ENCODE measurements around the gene OR5C1.
"Not testable (repeated sequence)": the region's sequence is repeated elsewhere in the genome, so short reads cannot be mapped to it uniquely, and the experiment has no call there.

OR5C1 gene

DNA sequence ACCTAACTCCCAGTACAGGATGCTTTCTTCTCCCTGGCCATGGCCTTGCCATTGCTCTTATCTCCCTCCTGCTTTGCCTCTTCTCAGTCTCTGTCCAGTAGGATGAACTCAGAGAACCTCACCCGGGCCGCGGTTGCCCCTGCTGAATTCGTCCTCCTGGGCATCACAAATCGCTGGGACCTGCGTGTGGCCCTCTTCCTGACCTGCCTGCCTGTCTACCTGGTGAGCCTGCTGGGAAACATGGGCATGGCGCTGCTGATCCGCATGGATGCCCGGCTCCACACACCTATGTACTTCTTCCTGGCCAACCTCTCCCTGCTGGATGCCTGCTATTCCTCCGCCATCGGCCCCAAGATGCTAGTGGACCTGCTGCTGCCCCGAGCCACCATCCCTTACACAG is at the start of gene OR5C1:
TSS of gene OR5C1 (plus strand) at position 103 of the 400 bp plus-strand sequence. CDS start at position 103, 0 bp downstream.
- no peak for DNase-seq

DNA sequence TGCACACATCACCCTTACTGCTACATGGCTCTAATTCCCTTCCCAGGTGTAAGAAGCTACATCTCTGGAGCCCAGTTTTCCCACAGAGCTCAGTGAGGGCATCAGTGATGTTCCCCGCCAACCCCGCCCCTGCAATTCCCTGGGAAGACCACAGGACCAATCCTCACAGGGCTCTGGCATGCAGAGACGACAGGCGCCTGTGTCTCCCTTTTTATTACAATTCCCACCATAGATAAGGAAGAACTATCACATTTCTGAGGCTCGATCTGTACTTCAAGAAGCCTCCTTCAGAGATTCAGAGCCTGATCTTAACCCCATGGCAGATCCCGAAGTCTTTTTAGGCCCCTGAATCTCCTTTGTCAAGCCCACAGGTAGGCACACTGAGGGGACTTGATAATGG is 46.7 kb upstream of the OR5C1 start, which contains the start of gene OR1L6:
TSS of gene OR1L6 (plus strand) at position 301 of the 400 bp plus-strand sequence. CDS start 7,545 bp downstream, outside the sequence.
- no peak for DNase-seq

DNA sequence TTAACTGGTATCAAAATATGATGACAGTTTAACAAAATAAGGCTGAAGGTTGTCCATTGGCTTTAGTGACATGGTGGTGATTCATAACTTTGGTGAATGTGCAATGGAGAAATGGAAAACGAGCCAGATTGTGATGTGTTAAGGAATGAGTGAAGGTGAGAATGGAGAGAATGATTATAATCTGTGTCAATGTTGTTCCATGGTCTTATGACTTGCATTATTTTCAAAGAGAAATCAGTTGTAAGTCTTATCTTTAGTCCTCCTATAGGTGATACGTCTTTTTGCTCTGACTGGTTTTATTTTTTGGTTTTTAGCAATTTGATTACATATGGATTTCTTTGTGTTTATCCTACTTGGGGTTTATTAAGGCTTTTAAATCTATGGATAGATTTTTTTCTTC is 33.9 kb upstream of the OR5C1 start:
- no peak for DNase-seq

DNA sequence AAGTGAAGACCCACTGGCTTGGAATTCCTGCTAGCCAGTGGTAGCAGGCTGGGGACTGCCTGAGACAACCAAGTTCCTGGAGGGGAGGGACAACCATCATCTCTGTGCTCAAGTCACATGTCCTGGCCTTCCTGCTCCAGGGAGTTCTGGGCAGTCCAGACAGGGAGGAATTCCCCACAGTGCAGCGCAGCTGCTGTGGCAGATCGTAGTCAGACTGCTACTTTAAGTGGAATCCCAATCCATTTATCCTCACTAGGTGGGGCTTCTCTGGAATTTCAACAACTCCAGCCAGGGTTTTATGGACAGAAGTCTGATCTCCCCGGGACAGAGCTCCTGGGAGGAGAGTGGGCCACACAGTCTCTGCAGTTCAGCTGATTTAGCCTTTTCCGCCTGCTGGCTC is 20.9 kb upstream of the OR5C1 start:
- no peak for DNase-seq

DNA sequence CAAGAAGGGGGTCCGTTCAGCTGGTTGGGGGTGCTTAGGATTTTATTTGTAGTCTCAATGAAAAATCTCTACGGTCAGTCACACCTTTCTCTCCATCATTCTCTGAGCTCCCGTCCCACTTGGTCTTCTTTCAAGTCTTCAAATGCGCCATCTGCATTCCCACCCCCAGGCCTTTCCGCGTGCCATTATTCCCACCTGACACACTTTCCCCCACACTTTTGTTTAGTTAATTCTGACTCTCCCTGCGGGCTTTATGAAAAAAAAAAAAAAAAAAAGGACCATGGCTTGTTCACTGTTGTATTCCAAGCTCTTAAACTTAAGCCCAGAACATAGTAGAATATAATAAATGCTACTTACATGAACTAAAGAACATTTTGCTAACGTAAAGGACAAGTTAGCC is 11.7 kb upstream of the OR5C1 start:
- DNase-seq: no peak

DNA sequence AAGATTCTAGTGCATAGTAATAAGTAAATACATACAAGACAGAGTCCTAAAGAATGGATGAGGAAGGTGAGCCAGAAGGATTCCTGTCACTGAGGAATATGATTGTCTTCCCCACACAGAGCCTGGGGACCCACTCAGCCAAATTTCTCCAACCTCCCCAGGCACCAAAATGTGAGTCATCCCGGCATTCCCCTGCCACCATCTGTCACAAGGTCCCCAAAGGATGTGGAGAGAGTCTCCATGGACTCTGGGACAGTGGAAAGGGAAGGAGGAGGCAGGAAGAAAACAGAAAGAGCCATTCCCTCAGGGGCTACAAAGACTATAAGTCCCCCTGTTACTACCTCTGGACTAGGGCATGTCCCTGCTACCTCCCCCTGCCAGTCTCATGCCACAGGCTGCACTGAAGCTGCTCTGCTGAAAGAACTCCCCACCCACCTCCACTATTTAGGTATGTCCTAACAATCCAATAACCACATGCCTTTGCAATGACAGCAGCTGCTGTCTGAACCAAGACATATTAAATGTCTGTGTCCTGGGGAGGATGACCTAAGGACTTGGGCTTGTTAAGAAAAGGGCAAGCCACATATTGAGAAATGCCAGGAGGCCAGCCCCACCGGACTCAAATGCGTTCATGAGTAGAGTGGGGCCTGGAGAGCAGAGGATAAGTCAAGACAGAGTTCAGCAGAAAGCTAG is 10.7 kb upstream of the OR5C1 start:
- no peak for DNase-seq

DNA sequence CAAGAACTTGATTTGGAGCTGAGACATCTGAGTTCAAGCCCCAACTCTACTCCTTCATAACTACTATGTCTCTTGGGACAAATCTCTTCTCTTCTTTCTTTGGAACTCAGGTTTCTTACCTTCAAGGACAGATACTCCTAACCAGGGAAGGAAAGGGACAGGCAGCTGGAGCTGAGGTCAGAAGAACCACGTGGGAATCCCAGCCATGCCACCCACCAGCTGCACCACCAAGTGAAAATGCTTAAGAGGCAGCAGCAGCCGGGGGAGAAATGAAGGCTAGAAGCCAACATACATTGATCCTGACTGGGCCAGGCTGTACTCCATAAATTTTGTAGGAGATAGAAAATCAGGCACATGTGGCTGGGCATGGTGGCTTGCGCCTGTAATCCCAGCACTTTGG is 9.6 kb upstream of the OR5C1 start:
- no peak for DNase-seq

DNA sequence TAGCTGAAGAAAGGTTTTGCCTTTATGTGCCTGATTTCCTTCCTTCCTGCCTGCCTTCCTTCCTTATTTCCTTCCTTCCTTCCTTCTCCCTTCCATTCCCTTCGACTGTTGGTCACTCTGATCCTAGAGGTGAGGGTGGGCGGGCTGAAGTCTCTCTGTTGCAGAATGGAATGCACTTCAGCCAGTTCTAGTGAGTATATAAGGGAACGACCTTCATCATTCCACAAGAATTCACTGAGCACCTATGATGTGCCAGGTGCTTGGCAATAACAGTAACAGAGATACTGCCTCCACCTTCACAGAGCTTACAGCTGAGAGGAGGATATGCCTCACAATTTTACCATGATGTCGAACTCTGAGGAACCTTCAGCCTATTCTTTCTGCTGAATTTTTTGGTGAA is 8.7 kb upstream of the OR5C1 start:
- no peak for DNase-seq

DNA sequence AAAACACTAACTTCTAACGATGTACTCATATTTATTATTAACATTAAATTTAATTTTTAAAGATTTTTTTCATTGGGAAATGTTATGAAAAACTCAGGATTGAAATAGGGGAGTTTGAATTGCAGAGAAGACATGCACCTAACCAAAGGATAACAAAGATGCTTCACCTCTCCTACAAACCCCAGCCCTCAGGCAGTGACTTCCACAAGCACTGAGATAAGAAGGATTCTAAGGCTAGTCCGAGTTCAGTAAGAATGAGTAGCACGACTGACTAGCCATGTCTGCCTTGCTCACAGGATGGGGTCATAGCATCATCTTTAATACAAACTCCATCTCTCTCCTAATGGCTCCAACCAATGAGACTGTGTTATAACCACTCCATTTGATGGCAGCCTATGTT is 7.1 kb upstream of the OR5C1 start:
- DNase-seq: no peak

DNA sequence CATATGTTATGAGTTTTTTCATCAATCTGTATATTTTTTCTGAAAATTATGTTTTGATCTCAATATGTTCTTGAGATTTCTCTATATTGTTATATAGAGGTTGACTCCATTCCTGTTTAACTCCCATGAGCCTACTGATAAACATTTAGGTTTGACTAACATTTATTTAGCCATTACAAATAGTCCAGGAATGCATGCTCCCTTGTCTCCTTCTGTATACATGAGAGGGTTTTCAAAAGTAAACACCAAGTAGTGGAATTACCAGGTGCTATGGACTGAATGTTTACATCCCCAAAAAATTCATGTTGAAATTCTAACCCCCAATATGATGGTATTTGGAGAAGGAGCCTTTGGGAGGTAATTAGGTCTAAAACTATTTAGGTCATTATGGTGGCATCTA is 3.5 kb upstream of the OR5C1 start:
- no peak for DNase-seq

DNA sequence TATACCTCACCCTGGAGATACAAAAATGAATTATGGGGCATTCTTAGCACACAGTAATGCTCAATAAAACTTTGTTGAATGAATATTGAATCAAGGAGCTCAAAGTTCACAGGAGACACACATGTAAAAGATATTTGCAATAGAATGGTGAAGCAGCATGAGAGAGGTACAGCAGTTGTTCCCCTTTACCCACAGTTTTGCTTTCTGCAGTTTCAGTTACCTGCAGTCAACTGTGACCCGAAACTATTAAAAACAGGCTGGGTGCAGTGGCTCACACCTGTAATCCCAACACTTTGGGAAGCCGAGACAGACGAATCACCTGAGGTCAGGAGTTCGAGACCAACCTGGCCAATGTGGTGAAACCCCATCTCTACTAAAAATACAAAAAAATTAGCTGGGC is 2.4 kb upstream of the OR5C1 start:
- no peak for DNase-seq

DNA sequence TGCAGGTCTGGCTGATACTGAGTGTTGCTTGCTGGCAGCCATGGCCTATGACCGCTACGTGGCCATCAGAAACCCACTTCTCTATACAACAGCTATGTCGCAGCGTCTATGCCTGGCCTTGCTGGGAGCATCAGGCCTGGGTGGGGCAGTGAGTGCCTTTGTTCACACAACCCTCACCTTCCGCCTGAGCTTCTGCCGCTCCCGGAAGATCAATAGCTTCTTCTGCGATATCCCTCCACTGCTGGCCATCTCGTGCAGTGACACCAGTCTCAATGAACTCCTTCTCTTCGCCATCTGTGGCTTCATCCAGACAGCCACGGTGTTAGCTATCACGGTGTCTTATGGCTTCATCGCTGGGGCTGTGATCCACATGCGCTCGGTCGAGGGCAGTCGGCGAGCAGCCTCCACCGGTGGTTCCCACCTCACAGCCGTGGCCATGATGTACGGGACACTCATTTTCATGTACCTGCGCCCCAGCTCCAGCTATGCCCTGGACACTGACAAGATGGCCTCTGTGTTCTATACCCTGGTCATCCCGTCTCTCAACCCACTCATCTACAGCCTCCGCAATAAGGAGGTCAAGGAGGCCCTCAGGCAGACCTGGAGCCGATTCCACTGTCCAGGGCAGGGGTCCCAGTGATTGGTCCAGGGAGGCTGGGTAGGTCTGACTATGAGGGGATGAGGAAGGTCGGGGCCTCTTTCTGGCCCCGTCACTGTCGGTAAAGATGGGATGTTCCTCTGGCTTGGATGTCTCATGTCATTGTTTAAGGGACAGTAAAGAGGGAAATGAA is 718 bp downstream of the OR5C1 start:
- no peak for DNase-seq

DNA sequence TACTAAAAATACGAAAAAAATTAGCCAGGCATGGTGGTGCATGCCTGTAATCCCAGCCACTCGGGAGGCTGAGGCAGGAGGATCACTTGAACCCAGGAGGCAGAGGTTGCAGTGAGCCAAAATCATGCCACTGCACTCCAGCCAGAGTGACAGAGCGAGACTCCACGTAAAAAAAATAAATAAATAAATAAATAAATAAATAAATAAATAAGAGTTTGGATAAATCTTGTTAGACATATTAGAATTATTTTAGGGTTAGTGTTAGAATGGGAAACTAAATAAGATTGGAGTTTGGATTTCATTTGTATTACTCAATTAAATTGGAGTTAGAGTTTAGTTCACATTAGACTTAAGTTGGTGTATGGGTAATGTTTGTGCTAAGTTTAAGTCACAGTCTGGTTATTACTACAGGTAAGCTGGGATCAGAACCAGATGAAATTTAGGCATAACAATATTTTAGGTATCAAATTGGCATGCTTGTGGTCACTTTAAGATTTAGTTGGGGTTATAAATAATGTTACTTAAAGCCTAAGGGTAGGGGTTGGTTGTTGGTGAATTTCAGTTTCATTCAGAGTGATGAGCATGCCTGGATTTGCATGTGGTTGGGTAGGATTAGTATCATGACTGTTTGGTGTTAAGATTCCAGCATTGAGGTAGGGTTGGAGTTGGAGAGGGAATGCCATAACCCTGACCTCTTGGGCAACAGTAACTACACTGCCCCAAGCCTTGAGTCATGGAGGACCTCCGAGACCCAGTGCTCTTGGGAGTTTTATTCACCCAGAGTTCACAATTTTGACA is 3.3 kb downstream of the OR5C1 start:
- DNase-seq: no peak

DNA sequence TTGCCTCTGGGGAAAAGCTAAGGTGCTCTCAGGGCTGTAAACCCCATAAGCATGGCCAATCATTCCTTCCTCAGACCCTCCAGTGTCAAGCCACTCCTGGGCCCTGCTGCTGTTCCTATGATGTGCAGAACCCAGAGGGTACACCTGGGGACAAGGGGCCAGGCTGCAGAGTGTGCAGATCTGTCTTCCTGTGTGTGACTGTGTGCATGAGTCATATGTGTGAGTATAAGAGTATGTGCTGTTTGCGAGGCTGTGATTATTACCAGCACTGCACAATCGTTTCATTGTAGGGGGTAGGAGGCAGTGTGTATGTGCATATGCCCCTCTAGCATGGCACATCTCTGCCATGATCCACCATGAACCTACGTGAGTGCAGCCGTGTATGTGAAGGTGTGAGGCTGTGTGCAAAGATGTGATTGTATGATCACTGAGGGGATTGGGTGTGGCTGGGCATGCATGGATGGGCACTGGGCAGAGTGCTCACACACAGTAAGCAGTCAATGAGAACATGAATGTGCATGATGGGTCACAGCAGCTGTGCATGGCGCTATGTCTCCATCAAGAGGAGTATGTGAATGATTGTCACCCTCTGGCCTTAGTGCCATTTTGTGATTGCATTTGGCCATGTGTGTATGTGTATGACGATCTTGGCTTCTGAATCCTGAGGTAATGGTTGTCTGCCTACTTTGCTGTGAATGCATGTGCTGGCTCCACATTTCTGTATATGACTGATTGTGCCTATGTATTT is 8.8 kb downstream of the OR5C1 start:
- no peak for DNase-seq

DNA sequence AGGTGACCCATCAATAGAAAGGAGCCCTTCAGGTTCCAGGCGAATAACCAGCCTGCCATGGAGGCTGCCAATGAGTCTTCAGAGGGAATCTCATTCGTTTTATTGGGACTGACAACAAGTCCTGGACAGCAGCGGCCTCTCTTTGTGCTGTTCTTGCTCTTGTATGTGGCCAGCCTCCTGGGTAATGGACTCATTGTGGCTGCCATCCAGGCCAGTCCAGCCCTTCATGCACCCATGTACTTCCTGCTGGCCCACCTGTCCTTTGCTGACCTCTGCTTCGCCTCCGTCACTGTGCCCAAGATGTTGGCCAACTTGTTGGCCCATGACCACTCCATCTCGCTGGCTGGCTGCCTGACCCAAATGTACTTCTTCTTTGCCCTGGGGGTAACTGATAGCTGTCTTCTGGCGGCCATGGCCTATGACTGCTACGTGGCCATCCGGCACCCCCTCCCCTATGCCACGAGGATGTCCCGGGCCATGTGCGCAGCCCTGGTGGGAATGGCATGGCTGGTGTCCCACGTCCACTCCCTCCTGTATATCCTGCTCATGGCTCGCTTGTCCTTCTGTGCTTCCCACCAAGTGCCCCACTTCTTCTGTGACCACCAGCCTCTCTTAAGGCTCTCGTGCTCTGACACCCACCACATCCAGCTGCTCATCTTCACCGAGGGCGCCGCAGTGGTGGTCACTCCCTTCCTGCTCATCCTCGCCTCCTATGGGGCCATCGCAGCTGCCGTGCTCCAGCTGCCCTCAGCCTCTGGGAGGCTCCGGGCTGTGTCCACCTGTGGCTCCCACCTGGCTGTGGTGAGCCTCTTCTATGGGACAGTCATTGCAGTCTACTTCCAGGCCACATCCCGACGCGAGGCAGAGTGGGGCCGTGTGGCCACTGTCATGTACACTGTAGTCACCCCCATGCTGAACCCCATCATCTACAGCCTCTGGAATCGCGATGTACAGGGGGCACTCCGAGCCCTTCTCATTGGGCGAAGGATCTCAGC is 11.6 kb downstream of the OR5C1 start, which contains the start of gene OR1K1:
TSS of gene OR1K1 (plus strand) at position 58 of the 995 bp plus-strand sequence. CDS start at position 58, 0 bp downstream.
- no peak for DNase-seq

DNA sequence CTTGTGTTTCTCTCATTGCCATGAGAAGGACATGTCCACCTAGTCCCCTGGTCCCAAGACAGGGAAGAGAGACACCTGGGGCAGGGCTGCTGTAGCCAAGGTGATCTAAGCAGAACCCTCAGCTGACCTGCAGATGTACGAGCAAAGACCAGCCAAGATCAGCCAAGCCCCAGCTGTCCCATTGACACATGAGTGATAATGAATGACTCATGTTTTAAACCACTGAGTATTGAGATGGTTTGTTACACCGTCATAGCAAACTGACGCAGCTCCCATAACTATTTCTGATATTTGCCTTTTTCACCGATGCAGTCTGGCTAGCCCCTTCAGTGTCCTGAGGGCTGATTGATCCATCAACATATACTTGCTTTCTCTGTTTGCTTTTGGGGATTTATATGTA is 17.9 kb downstream of the OR5C1 start:
- no peak for DNase-seq

DNA sequence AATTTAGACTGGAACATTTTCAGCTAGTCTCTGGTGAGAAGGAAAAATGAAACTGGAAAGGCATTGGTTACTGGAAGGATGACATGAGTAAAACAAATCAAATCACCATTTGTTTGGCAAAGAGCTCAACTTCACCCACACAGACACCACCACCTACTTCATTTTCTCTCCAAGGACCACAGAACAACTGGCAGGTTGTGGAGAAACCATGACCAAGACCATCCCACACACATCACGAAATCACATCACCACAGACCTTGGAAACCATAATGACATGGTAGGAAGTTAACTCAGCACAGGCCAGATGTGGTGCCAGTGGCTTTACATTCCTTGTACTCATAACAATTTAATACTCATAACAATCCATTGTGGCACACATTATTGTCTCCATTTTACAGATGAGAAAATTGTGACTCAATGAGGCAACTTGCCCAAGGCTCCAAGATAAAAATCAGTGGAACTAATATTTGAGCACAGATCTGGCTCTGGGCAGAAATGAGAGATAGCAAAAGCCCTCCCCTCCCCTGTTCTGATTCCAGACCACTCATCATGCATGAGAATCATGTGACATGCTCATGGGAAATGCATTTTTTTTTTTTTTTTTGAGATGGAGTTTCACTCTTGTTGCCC is 18.7 kb downstream of the OR5C1 start:
- DNase-seq: no peak

DNA sequence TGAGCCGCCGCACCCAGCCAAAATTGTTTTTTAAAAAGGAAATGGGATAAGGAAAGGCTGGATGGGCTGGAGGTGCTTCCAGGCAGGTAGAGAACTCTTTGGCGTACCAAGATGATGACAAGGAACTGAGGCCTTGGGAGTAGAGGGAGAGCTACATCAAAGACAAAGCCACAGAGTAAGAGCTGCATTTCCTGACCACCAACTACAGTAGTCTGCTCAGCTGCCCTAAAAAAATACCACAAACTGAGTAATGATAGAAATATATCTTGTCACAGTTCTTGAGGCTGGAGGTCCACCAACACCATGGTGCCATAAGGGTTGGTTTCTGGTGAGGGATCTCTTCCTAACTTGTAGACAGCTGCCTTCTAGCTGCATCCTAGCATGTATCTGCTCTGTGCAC is 19.4 kb downstream of the OR5C1 start:
- DNase-seq: no peak

DNA sequence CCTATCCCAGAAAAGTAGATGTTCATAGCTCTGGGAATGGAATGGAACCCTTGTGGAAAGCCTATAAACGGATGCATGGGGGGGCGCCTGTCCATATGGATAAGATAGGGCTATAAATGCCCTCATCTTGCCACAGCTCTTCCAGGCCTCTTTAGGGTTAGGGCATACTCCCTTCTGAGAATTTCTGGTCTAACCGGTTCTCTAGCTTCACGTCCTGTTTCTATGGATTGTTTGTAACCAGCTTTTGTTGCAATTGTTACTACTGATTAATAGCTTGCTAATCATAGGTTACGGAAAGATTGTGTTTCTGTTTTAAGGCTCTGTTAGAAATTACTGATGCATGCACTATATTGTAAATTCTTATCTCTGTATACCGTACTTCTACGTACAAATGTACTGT is 20.5 kb downstream of the OR5C1 start:
- not testable (repeated sequence) for DNase-seq

DNA sequence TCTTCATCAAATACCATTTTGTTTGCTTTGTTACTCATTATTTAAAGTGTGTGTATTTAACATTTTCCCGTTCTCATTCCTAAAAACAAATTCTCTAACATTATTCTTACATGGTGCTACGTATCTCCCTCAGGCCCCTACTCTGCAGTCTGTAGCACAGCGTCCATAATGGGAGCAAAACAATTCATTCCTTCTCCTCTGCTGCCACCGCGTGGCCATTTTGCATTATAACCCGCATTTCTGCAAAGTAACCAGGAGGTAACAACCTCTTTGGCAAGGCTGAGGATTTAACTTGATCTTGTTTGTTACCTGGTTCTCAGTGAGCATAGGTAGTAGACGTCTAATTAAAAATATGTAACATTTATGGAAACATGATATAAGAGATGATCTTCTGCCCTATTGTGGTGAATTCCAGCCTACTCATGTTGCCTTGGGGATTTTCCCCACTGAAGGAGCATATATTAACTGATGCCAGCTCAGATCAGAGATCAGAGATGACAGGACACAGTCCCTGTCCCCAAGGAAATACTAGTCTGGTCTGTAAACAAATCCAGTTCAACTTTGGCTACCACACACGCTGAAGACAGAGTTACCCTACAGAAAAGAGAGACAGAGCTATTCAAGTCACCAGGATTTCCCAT is 21.7 kb downstream of the OR5C1 start:
- DNase-seq: peak; percentile 90

Measured in OCI-M1 (cell line).